A549 (cell line): Measurements from ENCODE around the gene ERFL.

Source experiments
- CHD4 ChIP-seq: fragments of 200-600 bp; sonication (generic); IDR thresholded peaks from 2 replicates; pipeline ENCODE4 v1.6.1; 2016; ENCODE audit warnings: antibody characterized with exemption, mild to moderate bottlenecking, borderline replicate concordance
- CTCF ChIP-seq: fragments of >200 bp; sonication (Bioruptor Twin); formaldehyde crosslinking; IDR thresholded peaks from 3 replicates; pipeline ENCODE4 v1.5.1; 2016
- FOSL2 ChIP-seq, 2 experiments: fragments of 450-650 bp in 1 of 2; fragments of >200 bp in 1 of 2; sonication (Bioruptor Twin) in 1 of 2; formaldehyde crosslinking; IDR thresholded peaks; 2 replicates each; pipeline versions ENCODE4 v1.5.0 to v1.6.1; 2016 to 2020; ENCODE audit warnings: mild to moderate bottlenecking in 1 of 2, moderate library complexity in 1 of 2
- HDAC2 ChIP-seq: fragments of 200-600 bp; sonication (generic); IDR thresholded peaks from 2 replicates; pipeline ENCODE4 v1.6.1; 2016
- JUNB ChIP-seq: fragments of >200 bp; sonication (Bioruptor Twin); formaldehyde crosslinking; IDR thresholded peaks from 2 replicates; pipeline ENCODE4 v1.6.1; 2016
- NPAS2 ChIP-seq: fragments of 250-450 bp; sonication (Bioruptor Pico); IDR thresholded peaks from 2 replicates; pipeline ENCODE4 v1.8.0; 2022; ENCODE audit warnings: mild to moderate bottlenecking, moderate library complexity, borderline replicate concordance
- POLR2A ChIP-seq: IDR thresholded peaks from 2 replicates; pipeline ENCODE4 v1.6.1; 2012; ENCODE audit warnings: mild to moderate bottlenecking, low read length
- POLR2AphosphoS2 ChIP-seq: conservative IDR thresholded peaks from 2 replicates; pipeline ENCODE4 v1.6.1; 2012; ENCODE audit warnings: low read length, improper control_type of control experiment, inconsistent platforms
- RAD21 ChIP-seq, 2 experiments: fragments of >200 bp in 1 of 2; sonication (Bioruptor Twin) in 1 of 2; formaldehyde crosslinking in 1 of 2; IDR thresholded peaks in 1 of 2; conservative IDR thresholded peaks in 1 of 2; 2 replicates in 1 of 2; 3 replicates in 1 of 2; pipeline ENCODE4 v1.6.1; 2012 to 2018; ENCODE audit warnings: inconsistent platforms in 1 of 2
- RFX5 ChIP-seq: fragments of 450-650 bp; IDR thresholded peaks from 2 replicates; pipeline ENCODE4 v1.7.1; 2014; ENCODE audit warnings: antibody characterized with exemption, mild to moderate bottlenecking, moderate library complexity
- TP53 ChIP-seq: fragments of 250-450 bp; sonication (Bioruptor Pico); IDR thresholded peaks from 2 replicates; pipeline ENCODE4 v1.5.0; 2021; ENCODE audit warnings: mild to moderate bottlenecking, moderate library complexity
- ZNF302 ChIP-seq: fragments of 250-450 bp; sonication (Bioruptor Pico); IDR thresholded peaks from 2 replicates; pipeline ENCODE4 v1.9.0; 2021; ENCODE audit warnings: inconsistent platforms, mild to moderate bottlenecking, moderate library complexity

- TF ChIP-seq NPAS2 = no peak
- TF ChIP-seq HDAC2 = no peak
- TF ChIP-seq TP53 (CRISPR knock-in tag) = no peak
- TF ChIP-seq POLR2A = no peak
- TF ChIP-seq JUNB = no peak
- no peak; the same call in 1 of the 2 replicates for TF ChIP-seq CHD4
- no peak for TF ChIP-seq CTCF
- TF ChIP-seq RAD21 (conservative IDR thresholded peaks at IDR 0.05 in 1 of 2, IDR thresholded peaks at IDR 0.05 in 1 of 2) = no peak
- no peak for TF ChIP-seq FOSL2 (IDR thresholded peaks at IDR 0.05)
- peak; percentile 15; the same call in 1 of the 2 replicates for TF ChIP-seq FOSL2 (CRISPR knock-in tag; IDR thresholded peaks at IDR 0.05)
- TF ChIP-seq POLR2AphosphoS2 = no peak
- TF ChIP-seq RFX5 = no peak
- no peak for TF ChIP-seq ZNF302
Observed at GRCh38 chr19:41883463-41883820, 44.8 kb downstream of the ERFL start.
